ENCODE results near the gene ADAP1. TPM values are rescaled to one million over a fixed set of nuclear protein-coding genes. Genes with fewer than 3 reads are reported as not detected.

ADAP1 gene
- total RNA-seq, 1 experiment from 2014 or later = 6.2 TPM

DNA sequence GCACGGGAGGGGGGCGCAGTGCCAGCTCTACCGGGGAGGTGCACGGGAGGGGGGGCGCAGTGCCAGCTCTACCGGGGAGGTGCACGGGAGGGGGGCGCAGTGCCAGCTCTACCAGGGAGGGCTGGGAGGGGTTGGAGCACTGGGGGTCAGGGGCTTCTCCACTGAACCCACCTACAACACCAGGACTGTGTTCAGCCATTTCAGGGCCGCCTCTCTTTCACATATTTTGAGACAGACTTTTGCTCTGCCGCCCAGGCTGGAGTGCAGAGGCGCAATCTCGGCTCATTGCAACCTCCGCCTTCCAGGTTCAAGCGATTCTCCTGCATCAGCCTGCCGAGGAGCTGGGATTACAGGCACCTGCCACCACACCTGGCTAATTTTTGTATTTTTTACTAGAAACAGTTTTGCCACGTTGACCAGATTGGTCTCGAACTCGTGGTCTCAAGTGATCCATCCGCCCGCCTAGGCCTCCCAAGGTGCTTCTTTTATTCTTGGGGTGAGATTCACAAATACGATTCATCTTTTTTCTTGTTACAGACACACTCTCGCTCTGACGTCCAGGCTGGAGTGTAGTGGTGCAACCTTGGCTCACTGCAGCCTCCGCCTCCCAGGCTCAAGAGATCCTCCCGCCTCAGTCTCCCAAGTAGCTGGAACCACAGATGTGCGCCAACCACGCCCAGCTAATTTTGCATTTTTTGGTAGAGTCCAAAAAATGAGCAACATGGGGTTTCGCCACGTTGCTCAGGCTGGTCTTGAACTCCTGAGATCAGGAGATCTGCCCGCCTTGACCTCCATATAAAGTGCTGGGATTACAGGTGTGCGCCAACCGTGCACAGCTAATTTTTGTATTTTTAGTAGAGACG, 37.0 kb downstream of the ADAP1 start:
- Histone ChIP-seq H3K79me1 (ENCODE audit: insufficient read depth, low read depth, low read length, poor library complexity, severe bottlenecking) (no peaks in the 10 kb centered on the region), H3K4me2 (ENCODE audit: insufficient read depth, insufficient read length, low read length) (no peak overlapping the region), H3K4ac (ENCODE audit: low read depth, low read length) (no peak overlapping the region), H3T11ph (ENCODE audit: low read length) (no peak overlapping the region), H4K5ac (ENCODE audit: insufficient read length, low read depth, low read length) (no peak overlapping the region), H2BK5ac (ENCODE audit: insufficient read length, low read length) (no peak overlapping the region), H3K14ac (ENCODE audit: insufficient read depth, low read length) (no peak overlapping the region), H2BK15ac (ENCODE audit: low read depth, low read length) (no peak overlapping the region), H4K8ac (replicated peaks; ENCODE audit: insufficient read length, low read depth, low read length) (no peak overlapping the region), H3K79me2 (ENCODE audit: insufficient read depth, low read length) (no peaks in the 10 kb centered on the region), H3K27ac (ENCODE audit: insufficient read length, low read depth, low read length) (no peak overlapping the region), H4K91ac (ENCODE audit: insufficient read length, low read depth, low read length) (no peak overlapping the region), H2AFZ (ENCODE audit: low read length) (no peak overlapping the region), H2BK12ac (ENCODE audit: insufficient read length, low read depth, low read length) (no peak overlapping the region), H2BK20ac (ENCODE audit: low read depth, low read length, poor library complexity, severe bottlenecking) (no peak overlapping the region), H4K20me1 (ENCODE audit: control insufficient read depth, insufficient read depth, insufficient read length) (no peaks in the 10 kb centered on the region), H2AK5ac (ENCODE audit: insufficient read length, low read length) (no peak overlapping the region), H3K4me1 (ENCODE audit: insufficient read depth, low read length) (no peaks in the 10 kb centered on the region), H3K9me3 (ENCODE audit: control insufficient read depth, low read depth, low read length) (no peaks in the 10 kb centered on the region), H3K23ac (ENCODE audit: insufficient read length, low read depth, low read length) (no peak overlapping the region), H3K18ac (ENCODE audit: insufficient read length, low read depth, low read length) (no peak overlapping the region), H3K27me3 (ENCODE audit: insufficient read depth, low read length) (no peaks in the 10 kb centered on the region), H3K9ac (ENCODE audit: extremely low read depth, insufficient read length, low read length) (no peak overlapping the region), H2BK120ac (ENCODE audit: low read depth, low read length, poor library complexity, severe bottlenecking) (no peak overlapping the region), H3K56ac (ENCODE audit: insufficient read length, low read depth, low read length) (no peak overlapping the region), H3K23me2 (ENCODE audit: insufficient read length, low read depth, low read length, poor library complexity, severe bottlenecking) (no peaks in the 10 kb centered on the region)
- no peak for TF ChIP-seq CTCF (conservative IDR thresholded peaks at IDR 0.05)
- no CpG with 5 or more reads among the region's 33 CpGs for WGBS (ENCODE audit: extremely low coverage, insufficient read length, low lambda C conversion rate)
- Mint-ChIP-seq H3K27me3 (ENCODE audit: low read depth) (no peaks in the 10 kb centered on the region; the same call in 1 of the 2 replicates), H3K36me3 (ENCODE audit: insufficient read depth in 1 of 3, low read depth in 3 of 3) (no peaks in the 10 kb centered on the region), H3K4me3 (no peak overlapping the region), H3K27ac (no peak overlapping the region), H3K4me1 (peaks cover 4% of the 10 kb centered on the region in 2 experiments; a peak in 3 of 4 replicates), H3K9me3 (no peaks in the 10 kb centered on the region; a peak in 1 of 5 replicates)
- no peak for DNase-seq

All from H9 (cell line).